SK-N-MC (cell line): ENCODE data around the gene SERPINB12.

Experiments
- EZH2 ChIP-seq: fragments of 200-600 bp; sonication (generic); IDR thresholded peaks from one replicate; pipeline ENCODE4 v1.6.1; 2017; ENCODE audit warnings: antibody characterized with exemption
- POLR2AphosphoS5 ChIP-seq: IDR thresholded peaks from 2 replicates; pipeline ENCODE4 v1.6.1; 2012; ENCODE audit warnings: mild to moderate bottlenecking, low read depth, low read length, borderline replicate concordance

DNA sequence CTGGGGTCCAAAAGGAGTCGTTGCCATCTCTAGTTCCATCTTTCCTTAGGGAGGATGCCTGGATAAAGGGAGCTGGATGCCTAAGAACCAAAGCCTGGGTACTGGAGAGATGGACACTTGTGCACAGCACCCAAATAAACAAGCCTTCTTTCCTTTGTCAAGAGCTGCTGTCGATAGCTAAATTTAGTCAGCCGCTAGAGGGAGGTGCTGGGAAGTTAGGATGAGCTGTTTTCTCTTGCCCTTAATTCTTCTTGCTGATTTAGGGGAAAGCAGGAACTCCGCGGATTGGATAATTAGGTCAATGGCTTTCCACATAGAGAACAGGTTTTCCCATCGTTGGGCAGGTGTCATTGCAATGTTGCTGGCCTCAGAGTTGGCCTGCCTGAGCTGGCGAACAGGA is 30.9 kb upstream of the SERPINB12 start:
- no peak for TF ChIP-seq EZH2
- TF ChIP-seq POLR2AphosphoS5 = no peak
